Measurements from ENCODE around the gene PKD1.

- TF ChIP-seq CTCF (conservative IDR thresholded peaks at IDR 0.05) (no peak), ZFX (IDR thresholded peaks at IDR 0.05) (no peak)
These were observed 50.6 kb downstream of the PKD1 start for GRCh38 chr16:2084895-2085625.

Measured in C4-2B (cell line).